Spleen (tissue), 7 donors: ENCODE results near the gene EIF4G1.

Source experiments
- CTCF ChIP-seq, 11 experiments: fragments of 200-600 bp in 7 of 11; fragments of 450-650 bp in 4 of 11; sonication (generic) in 4 of 11; IDR thresholded peaks in 8 of 11; conservative IDR thresholded peaks in 3 of 11; 1 replicate in 7 of 11; 2 replicates in 4 of 11; pipeline versions ENCODE4 v1.4.0 to v1.8.0; 2016 to 2021; ENCODE audit warnings: antibody characterized with exemption in 11 of 11, inconsistent platforms in 4 of 11, mild to moderate bottlenecking in 1 of 11
- POLR2A ChIP-seq, 3 donors: fragments of 450-650 bp; IDR thresholded peaks; one replicate each; pipeline ENCODE4 v1.5.1; 2017; ENCODE audit warnings: antibody characterized with exemption in 3 of 3, mild to moderate bottlenecking in 1 of 3
- donor health status: DM: no; HTN: no; CAD: no; lungs with moderate emphysema.
- donor health status: DM: no; HTN: no; CAD: no.
- donor health status: DM: no; HTN: no; CAD: no.

DNA sequence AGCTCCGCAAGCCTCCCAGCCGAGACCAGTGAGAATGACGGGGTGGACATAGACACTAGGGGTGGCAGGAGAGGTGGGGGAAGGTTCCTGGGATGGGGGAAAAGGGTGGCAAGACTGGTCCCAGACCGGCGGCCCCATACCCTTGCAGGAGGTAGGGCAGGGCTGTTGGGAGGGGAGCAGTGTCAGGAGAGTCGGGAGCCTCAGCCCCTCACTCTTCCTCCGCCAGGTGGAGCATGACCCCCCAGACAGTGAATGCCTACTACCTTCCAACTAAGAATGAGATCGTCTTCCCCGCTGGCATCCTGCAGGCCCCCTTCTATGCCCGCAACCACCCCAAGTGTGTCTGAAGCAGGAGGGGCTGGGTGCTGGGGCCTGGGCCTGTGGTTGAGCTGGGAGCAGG, 24.1 kb upstream of the EIF4G1 start:
- TF ChIP-seq CTCF (IDR thresholded peaks at IDR 0.05 in 8 of 11, conservative IDR thresholded peaks at IDR 0.05 in 3 of 11): no peak
- no peak for TF ChIP-seq POLR2A (IDR thresholded peaks at IDR 0.05)
